WTC11 (cell line): Measurements from ENCODE around the gene ZNF304.

Experiments
- ARID4B ChIP-seq: sonication (generic); formaldehyde crosslinking; IDR thresholded peaks from 2 replicates; pipeline ENCODE4 v1.8.0; 2023; ENCODE audit warnings: missing genetic modification reagents, mild to moderate bottlenecking, borderline replicate concordance
- CTCF ChIP-seq: fragments of 200-600 bp; IDR thresholded peaks from 2 replicates; pipeline ENCODE4 v1.8.0; 2022; ENCODE audit warnings: antibody characterized with exemption
- ETV6 ChIP-seq: sonication (generic); formaldehyde crosslinking; IDR thresholded peaks from 2 replicates; pipeline ENCODE4 v1.8.1; 2022; ENCODE audit warnings: mild to moderate bottlenecking, missing genetic modification reagents
- JUN ChIP-seq: sonication (generic); formaldehyde crosslinking; IDR thresholded peaks from 2 replicates; pipeline ENCODE4 v1.8.0; 2023; ENCODE audit warnings: mild to moderate bottlenecking, missing genetic modification reagents
- KAT7 ChIP-seq: sonication (generic); formaldehyde crosslinking; IDR thresholded peaks from 2 replicates; pipeline ENCODE4 v1.8.1; 2023; ENCODE audit warnings: missing genetic modification reagents, mild to moderate bottlenecking, borderline replicate concordance
- MAX ChIP-seq: sonication (generic); formaldehyde crosslinking; IDR thresholded peaks from 2 replicates; pipeline ENCODE4 v1.8.0; 2022; ENCODE audit warnings: mild to moderate bottlenecking, missing genetic modification reagents
- TCF7 ChIP-seq: sonication (generic); formaldehyde crosslinking; IDR thresholded peaks from 2 replicates; pipeline ENCODE4 v1.8.0; 2022; ENCODE audit warnings: mild to moderate bottlenecking, low read depth, missing genetic modification reagents, moderate library complexity
- ZSCAN18 ChIP-seq: fragments of 250-450 bp; sonication (Bioruptor Pico); IDR thresholded peaks from 2 replicates; pipeline ENCODE4 v2.1.2; 2022; ENCODE audit warnings: mild to moderate bottlenecking, moderate library complexity
- TF ChIP-seq, protein P1 (sequence below): sonication (generic); formaldehyde crosslinking; IDR thresholded peaks from 2 replicates; pipeline ENCODE4 v1.8.1; 2022; ENCODE audit warnings: low read depth, missing genetic modification reagents, borderline replicate concordance

- no peak for TF ChIP-seq CTCF
- no peak for TF ChIP-seq MAX (CRISPR knock-in tag)
- no peak for TF ChIP-seq TCF7 (CRISPR knock-in tag)
- no peak for TF ChIP-seq JUN
- no peak for TF ChIP-seq ARID4B (CRISPR knock-in tag)
- no peak for TF ChIP-seq ETV6
- TF ChIP-seq ZSCAN18 = no peak
- TF ChIP-seq KAT7 = no peak
- TF ChIP-seq, protein P1, sequence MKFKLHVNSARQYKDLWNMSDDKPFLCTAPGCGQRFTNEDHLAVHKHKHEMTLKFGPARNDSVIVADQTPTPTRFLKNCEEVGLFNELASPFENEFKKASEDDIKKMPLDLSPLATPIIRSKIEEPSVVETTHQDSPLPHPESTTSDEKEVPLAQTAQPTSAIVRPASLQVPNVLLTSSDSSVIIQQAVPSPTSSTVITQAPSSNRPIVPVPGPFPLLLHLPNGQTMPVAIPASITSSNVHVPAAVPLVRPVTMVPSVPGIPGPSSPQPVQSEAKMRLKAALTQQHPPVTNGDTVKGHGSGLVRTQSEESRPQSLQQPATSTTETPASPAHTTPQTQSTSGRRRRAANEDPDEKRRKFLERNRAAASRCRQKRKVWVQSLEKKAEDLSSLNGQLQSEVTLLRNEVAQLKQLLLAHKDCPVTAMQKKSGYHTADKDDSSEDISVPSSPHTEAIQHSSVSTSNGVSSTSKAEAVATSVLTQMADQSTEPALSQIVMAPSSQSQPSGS (CRISPR knock-in tag) = no peak
Measured at GRCh38 chr19:57374179-57374578, 23.1 kb downstream of the ZNF304 start.
